H1 (cell line): Measurements from ENCODE around the gene IFITM10. TPM values are rescaled to one million over a fixed set of nuclear protein-coding genes. Genes with fewer than 3 reads are reported as not detected.

Experiments used
- GTF2F1 ChIP-seq: IDR thresholded peaks from 2 replicates; pipeline ENCODE4 v1.6.1; 2012; ENCODE audit warnings: low read depth, low read length, improper control_type of control experiment, borderline replicate concordance
- JUND ChIP-seq: IDR thresholded peaks from 2 replicates; pipeline ENCODE4 v1.6.1; 2011; ENCODE audit warnings: mild to moderate bottlenecking, improper control_type of control experiment, low read length
- KDM1A ChIP-seq: fragments of 200-600, 300-600 bp; sonication (generic); IDR thresholded peaks from 2 replicates; pipeline ENCODE4 v1.7.1; 2016; ENCODE audit warnings: mild to moderate bottlenecking, low read length, borderline replicate concordance
- POLR2A ChIP-seq, 2 experiments: IDR thresholded peaks; 1 replicate in 1 of 2; 2 replicates in 1 of 2; pipeline ENCODE4 v1.6.1; 2011; ENCODE audit warnings: low read depth in 2 of 2, low read length in 2 of 2, mild to moderate bottlenecking in 2 of 2; ENCODE audit errors: control extremely low read depth in 1 of 2
- TBP ChIP-seq: IDR thresholded peaks from 2 replicates; pipeline ENCODE4 v1.6.1; 2011; ENCODE audit warnings: low read depth, low read length, improper control_type of control experiment
- polyA plus RNA-seq, 7 experiments: library from polyadenylated mRNA; depleted of rRNA in 3 of 7; stranded (reverse) in 5 of 7; unstranded in 2 of 7; fragments of >200 nt in 5 of 7; fragments of 200-250 nt in 2 of 7; gene quantifications; 1 replicate in 5 of 7; 2 replicates in 1 of 7; 4 replicates in 1 of 7; pipeline versions ENCODE4 v1.2.1 to v1.2.3, GENCODE V29; 2011 to 2013; ENCODE audit warnings: missing spikeins in 2 of 7, mixed read lengths in 2 of 7
- total RNA-seq: library from RNA; stranded (reverse); fragmentation: NEBNext Ultra II Directional; extraction: Animal tissue kit (Norgen Biotek cat#: 25700); gene quantifications from 2 replicates; pipeline ENCODE4 v1.2.1, GENCODE V29; 2021
- TF ChIP-seq, protein P1 (sequence below), 3 experiments: IDR thresholded peaks; 1 replicate in 2 of 3; 2 replicates in 1 of 3; pipeline versions ENCODE4 v1.5.1 to v1.6.1; 2011; ENCODE audit warnings: low read length in 3 of 3, mild to moderate bottlenecking in 3 of 3, inconsistent platforms in 2 of 3, low read depth in 1 of 3, moderate library complexity in 1 of 3; ENCODE audit not compliant: insufficient read depth in 1 of 3; ENCODE audit errors: control extremely low read depth in 1 of 3
- TF ChIP-seq, protein P2 (sequence below): fragments of 300-600 bp; sonication (generic); IDR thresholded peaks from 2 replicates; pipeline ENCODE4 v1.7.1; 2012; ENCODE audit warnings: low read length, moderate library complexity, mild to moderate bottlenecking, inconsistent platforms; ENCODE audit not compliant: insufficient replicate concordance

The IFITM10 gene
- total and polyA plus RNA-seq, 2 of the 8 experiments (the other 6 are each of a cell fraction or from before 2014, with no cell fraction given) = 0.08 to 0.22 TPM

DNA sequence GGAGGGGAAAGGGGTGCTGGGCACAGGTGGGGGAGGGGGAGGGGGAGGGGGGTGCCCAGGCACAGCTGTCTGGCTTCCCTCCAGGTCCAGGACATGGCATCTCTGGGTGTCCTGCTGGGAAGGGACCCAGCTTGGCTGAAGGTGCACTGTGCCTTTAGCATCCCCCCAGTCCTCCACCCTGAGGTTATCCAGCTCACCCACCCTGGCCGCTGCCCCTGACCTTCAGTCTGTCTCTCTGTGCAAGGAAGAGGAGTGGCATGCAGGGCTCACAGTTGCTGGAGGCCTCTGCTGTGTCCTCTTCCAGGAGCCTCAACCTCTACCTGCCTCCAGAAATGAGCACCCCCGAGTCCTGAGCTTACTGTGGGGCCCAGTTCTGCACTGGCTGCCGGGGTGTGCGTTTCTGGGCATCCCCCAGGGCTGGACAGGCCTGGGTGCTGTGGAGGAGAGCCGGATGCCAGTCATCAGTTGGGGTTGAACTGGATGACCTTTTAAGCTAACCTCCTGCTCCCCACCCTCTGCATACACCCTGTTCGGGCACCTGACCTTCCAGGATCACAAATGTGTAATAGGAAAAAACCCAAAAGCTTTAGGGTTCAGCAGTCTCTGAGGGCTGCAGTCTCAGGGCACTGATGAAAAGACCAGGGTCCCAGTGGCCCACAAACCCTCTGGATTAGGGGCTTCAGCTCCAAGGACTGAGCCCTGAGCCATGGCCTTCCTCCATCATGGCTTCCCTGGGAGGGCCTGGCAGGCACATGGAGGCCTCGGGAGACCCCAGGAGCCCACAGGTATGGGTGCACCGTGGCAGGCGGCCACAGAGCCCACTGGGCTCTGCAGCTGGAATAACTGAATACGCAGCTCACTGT is 23.0 kb upstream of the IFITM10 start (continued):
- TF ChIP-seq, protein P1, sequence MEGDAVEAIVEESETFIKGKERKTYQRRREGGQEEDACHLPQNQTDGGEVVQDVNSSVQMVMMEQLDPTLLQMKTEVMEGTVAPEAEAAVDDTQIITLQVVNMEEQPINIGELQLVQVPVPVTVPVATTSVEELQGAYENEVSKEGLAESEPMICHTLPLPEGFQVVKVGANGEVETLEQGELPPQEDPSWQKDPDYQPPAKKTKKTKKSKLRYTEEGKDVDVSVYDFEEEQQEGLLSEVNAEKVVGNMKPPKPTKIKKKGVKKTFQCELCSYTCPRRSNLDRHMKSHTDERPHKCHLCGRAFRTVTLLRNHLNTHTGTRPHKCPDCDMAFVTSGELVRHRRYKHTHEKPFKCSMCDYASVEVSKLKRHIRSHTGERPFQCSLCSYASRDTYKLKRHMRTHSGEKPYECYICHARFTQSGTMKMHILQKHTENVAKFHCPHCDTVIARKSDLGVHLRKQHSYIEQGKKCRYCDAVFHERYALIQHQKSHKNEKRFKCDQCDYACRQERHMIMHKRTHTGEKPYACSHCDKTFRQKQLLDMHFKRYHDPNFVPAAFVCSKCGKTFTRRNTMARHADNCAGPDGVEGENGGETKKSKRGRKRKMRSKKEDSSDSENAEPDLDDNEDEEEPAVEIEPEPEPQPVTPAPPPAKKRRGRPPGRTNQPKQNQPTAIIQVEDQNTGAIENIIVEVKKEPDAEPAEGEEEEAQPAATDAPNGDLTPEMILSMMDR (IDR thresholded peaks at IDR 0.05; ENCODE audit: control extremely low read depth in 1 of 3, insufficient read depth in 1 of 3, low read depth in 1 of 3, low read length in 3 of 3) = no peak
- no peak for TF ChIP-seq KDM1A
- TF ChIP-seq JUND = no peak
- TF ChIP-seq, protein P2, sequence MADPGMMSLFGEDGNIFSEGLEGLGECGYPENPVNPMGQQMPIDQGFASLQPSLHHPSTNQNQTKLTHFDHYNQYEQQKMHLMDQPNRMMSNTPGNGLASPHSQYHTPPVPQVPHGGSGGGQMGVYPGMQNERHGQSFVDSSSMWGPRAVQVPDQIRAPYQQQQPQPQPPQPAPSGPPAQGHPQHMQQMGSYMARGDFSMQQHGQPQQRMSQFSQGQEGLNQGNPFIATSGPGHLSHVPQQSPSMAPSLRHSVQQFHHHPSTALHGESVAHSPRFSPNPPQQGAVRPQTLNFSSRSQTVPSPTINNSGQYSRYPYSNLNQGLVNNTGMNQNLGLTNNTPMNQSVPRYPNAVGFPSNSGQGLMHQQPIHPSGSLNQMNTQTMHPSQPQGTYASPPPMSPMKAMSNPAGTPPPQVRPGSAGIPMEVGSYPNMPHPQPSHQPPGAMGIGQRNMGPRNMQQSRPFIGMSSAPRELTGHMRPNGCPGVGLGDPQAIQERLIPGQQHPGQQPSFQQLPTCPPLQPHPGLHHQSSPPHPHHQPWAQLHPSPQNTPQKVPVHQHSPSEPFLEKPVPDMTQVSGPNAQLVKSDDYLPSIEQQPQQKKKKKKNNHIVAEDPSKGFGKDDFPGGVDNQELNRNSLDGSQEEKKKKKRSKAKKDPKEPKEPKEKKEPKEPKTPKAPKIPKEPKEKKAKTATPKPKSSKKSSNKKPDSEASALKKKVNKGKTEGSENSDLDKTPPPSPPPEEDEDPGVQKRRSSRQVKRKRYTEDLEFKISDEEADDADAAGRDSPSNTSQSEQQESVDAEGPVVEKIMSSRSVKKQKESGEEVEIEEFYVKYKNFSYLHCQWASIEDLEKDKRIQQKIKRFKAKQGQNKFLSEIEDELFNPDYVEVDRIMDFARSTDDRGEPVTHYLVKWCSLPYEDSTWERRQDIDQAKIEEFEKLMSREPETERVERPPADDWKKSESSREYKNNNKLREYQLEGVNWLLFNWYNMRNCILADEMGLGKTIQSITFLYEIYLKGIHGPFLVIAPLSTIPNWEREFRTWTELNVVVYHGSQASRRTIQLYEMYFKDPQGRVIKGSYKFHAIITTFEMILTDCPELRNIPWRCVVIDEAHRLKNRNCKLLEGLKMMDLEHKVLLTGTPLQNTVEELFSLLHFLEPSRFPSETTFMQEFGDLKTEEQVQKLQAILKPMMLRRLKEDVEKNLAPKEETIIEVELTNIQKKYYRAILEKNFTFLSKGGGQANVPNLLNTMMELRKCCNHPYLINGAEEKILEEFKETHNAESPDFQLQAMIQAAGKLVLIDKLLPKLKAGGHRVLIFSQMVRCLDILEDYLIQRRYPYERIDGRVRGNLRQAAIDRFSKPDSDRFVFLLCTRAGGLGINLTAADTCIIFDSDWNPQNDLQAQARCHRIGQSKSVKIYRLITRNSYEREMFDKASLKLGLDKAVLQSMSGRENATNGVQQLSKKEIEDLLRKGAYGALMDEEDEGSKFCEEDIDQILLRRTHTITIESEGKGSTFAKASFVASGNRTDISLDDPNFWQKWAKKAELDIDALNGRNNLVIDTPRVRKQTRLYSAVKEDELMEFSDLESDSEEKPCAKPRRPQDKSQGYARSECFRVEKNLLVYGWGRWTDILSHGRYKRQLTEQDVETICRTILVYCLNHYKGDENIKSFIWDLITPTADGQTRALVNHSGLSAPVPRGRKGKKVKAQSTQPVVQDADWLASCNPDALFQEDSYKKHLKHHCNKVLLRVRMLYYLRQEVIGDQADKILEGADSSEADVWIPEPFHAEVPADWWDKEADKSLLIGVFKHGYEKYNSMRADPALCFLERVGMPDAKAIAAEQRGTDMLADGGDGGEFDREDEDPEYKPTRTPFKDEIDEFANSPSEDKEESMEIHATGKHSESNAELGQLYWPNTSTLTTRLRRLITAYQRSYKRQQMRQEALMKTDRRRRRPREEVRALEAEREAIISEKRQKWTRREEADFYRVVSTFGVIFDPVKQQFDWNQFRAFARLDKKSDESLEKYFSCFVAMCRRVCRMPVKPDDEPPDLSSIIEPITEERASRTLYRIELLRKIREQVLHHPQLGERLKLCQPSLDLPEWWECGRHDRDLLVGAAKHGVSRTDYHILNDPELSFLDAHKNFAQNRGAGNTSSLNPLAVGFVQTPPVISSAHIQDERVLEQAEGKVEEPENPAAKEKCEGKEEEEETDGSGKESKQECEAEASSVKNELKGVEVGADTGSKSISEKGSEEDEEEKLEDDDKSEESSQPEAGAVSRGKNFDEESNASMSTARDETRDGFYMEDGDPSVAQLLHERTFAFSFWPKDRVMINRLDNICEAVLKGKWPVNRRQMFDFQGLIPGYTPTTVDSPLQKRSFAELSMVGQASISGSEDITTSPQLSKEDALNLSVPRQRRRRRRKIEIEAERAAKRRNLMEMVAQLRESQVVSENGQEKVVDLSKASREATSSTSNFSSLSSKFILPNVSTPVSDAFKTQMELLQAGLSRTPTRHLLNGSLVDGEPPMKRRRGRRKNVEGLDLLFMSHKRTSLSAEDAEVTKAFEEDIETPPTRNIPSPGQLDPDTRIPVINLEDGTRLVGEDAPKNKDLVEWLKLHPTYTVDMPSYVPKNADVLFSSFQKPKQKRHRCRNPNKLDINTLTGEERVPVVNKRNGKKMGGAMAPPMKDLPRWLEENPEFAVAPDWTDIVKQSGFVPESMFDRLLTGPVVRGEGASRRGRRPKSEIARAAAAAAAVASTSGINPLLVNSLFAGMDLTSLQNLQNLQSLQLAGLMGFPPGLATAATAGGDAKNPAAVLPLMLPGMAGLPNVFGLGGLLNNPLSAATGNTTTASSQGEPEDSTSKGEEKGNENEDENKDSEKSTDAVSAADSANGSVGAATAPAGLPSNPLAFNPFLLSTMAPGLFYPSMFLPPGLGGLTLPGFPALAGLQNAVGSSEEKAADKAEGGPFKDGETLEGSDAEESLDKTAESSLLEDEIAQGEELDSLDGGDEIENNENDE = no peak
- no peak for TF ChIP-seq TBP
- no peak for TF ChIP-seq POLR2A (IDR thresholded peaks at IDR 0.05; ENCODE audit: control extremely low read depth in 1 of 2, low read depth in 2 of 2, low read length in 2 of 2)
- no peak for TF ChIP-seq GTF2F1
